Measurements from ENCODE around the gene RTEL1. TPM values are rescaled to one million over a fixed set of nuclear protein-coding genes. Genes with fewer than 3 reads are reported as not detected.
"Not testable (repeated sequence)": the region's sequence is repeated elsewhere in the genome, so short reads cannot be mapped to it uniquely, and the experiment has no call there.

RTEL1 gene
- polyA plus RNA-seq, 2 donors = 8.1 to 14.5 TPM

DNA sequence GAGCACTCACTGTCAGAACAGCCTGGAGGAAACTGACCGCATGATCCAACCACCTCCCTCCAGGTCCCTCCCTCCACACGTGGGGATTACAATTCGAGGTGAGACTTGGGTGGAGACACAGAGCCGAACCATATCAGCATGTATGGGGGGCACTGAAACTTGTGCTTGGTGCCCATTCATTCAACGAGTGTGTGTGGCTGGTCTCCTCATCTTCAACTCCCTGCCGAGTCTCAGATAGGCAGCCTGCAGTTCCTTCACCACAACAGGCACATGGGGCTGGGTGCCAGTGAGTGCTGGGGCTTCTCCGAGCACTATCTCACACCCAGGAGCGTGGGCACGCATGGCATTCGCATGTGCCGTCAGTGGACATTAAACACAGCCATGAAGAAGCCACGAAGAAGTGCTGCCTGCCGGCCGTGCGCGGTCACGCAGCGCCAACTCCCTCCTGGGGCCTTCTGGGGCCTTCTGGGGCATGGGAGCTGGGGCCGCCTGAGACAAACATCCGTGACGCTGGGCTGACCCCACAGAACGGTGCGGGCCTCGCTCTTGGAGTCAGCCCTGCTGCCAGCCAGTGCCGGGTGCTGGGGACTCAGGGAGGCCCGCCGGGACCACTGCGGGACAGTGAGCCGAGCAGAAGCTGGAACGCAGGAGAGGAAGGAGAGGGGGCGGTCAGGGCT lies 714 bp upstream of the RTEL1 start:
- Histone ChIP-seq H3K4me3 (ENCODE audit: low read depth in 1 of 2, low read length in 2 of 2) (peak overlapping the region; percentile 83 to 88), H3K36me3 (ENCODE audit: control insufficient read depth in 2 of 2, insufficient read depth in 2 of 2, low read length in 1 of 2) (peaks cover under 1 to 12% of the 10 kb centered on the region in 2 donors), H3K4me1 (ENCODE audit: control insufficient read depth in 2 of 2, insufficient read depth in 2 of 2, low read length in 1 of 2) (peaks cover 11 to 22% of the 10 kb centered on the region in 2 donors), H3K9me3 (ENCODE audit: control insufficient read depth in 2 of 2, insufficient read depth in 1 of 2, low read depth in 1 of 2, low read length in 1 of 2) (no peaks in the 10 kb centered on the region), H3K27me3 (ENCODE audit: control insufficient read depth in 1 of 2, insufficient read depth in 2 of 2, low read length in 2 of 2) (no peaks in the 10 kb centered on the region), H3K27ac (ENCODE audit: low read depth in 2 of 2, low read length in 1 of 2) (peak overlapping the region; percentile 83 to 86)
- 48 to 53% methylated on average over 31 of the region's 31 CpGs for WGBS, 2 donors

DNA sequence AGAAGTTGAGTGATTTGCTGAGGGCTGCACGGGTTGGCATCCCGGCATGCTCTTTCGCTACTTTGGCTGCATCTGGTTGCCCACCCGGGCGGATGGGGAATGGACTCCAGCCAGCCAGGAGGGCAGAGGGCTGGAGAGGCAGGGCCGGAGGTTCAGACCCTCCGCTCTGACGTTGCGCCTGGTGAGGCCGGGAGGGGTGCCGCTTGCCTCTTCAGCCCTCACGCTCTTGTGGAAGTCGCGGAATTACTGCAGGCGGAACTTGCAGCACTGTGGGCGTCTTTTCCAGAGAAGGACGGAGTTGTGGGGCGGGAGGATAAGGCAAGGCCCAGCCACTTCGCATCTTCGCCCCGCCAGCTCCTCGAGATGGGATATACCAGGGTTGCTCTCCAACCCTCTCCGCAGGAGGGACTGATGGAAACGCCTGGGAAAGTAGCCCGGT lies 656 bp downstream of the RTEL1 start:
- Histone ChIP-seq H3K36me3 (ENCODE audit: control insufficient read depth in 2 of 2, insufficient read depth in 2 of 2, low read length in 1 of 2) (peaks cover 3 to 23% of the 10 kb centered on the region in 2 donors), H3K27me3 (ENCODE audit: control insufficient read depth in 1 of 2, insufficient read depth in 2 of 2, low read length in 2 of 2) (no peaks in the 10 kb centered on the region), H3K9me3 (ENCODE audit: control insufficient read depth in 2 of 2, insufficient read depth in 1 of 2, low read depth in 1 of 2, low read length in 1 of 2) (no peaks in the 10 kb centered on the region), H3K4me1 (ENCODE audit: control insufficient read depth in 2 of 2, insufficient read depth in 2 of 2, low read length in 1 of 2) (peaks cover under 1 to 18% of the 10 kb centered on the region in 2 donors), H3K27ac (ENCODE audit: low read depth in 2 of 2, low read length in 1 of 2) (peak overlapping the region; percentile 83 to 86), H3K4me3 (ENCODE audit: low read depth in 1 of 2, low read length in 2 of 2) (peak overlapping the region; percentile 83 to 88)
- WGBS, 2 donors = 1 to 2% methylated on average over 25 of the region's 25 CpGs

DNA sequence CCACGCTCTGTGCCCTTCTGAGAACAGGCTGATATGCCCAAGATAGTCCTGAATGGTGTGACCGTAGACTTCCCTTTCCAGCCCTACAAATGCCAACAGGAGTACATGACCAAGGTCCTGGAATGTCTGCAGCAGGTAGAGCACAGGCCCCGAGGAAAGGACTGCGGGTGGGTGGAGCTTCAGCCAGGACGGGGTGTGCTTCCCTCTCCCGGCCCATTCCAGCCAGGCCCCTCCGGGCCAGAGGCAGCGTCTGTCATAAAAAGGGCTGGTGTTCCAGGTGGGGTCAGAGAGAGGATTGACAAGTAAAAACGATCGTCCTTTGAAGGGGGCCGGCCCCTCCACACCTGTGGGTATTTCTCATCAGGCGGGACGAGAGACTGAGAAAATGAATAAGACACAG lies 1.3 kb downstream of the RTEL1 start:
- H3K27me3 ChIP-seq (ENCODE audit: control insufficient read depth in 1 of 2, insufficient read depth in 2 of 2, low read length in 2 of 2) = no peaks in the 10 kb centered on the region
- peaks cover 3 to 26% of the 10 kb centered on the region in 2 donors for H3K36me3 ChIP-seq (ENCODE audit: control insufficient read depth in 2 of 2, insufficient read depth in 2 of 2, low read length in 1 of 2)
- no peaks in the 10 kb centered on the region for H3K9me3 ChIP-seq (ENCODE audit: control insufficient read depth in 2 of 2, insufficient read depth in 1 of 2, low read depth in 1 of 2, low read length in 1 of 2)
- H3K4me3 ChIP-seq (ENCODE audit: low read depth in 1 of 2, low read length in 2 of 2) = peak overlapping the region; percentile 83 to 88
- 60 to 64% methylated on average over 13 of the region's 13 CpGs for WGBS, 2 donors
- peak overlapping the region in 1 of 2 donors; percentile 86 for H3K27ac ChIP-seq (ENCODE audit: low read depth in 2 of 2, low read length in 1 of 2)
- H3K4me1 ChIP-seq (ENCODE audit: control insufficient read depth in 2 of 2, insufficient read depth in 2 of 2, low read length in 1 of 2) = peaks cover 0 to 18% of the 10 kb centered on the region in 2 donors

DNA sequence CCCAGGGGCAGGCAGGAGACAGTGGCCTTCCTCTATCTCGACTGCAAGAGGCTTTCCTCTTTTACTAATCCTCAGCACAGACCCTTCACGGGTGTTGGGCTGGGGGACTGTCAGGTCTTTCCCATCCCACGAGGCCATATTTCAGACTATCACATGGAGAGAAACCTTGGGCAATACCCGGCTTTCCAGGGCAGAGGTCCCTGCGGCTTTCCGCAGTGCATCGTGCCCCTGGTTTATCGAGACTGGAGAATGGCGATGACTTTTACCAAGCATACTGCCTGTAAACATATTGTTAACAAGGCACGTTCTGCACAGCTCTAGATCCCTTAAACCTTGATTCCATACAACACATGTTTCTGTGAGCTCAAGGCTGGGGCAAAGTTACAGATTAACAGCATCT lies 2.1 kb downstream of the RTEL1 start:
- H3K36me3 ChIP-seq (ENCODE audit: control insufficient read depth in 2 of 2, insufficient read depth in 2 of 2, low read length in 1 of 2) = peaks cover 3 to 31% of the 10 kb centered on the region in 2 donors
- 85 to 89% methylated on average over 10 of the region's 10 CpGs for WGBS, 2 donors
- H3K4me3 ChIP-seq (ENCODE audit: low read depth in 1 of 2, low read length in 2 of 2); H3K27ac ChIP-seq (ENCODE audit: low read depth in 2 of 2, low read length in 1 of 2); H3K27me3 ChIP-seq (ENCODE audit: control insufficient read depth in 1 of 2, insufficient read depth in 2 of 2, low read length in 2 of 2); H3K9me3 ChIP-seq (ENCODE audit: control insufficient read depth in 2 of 2, insufficient read depth in 1 of 2, low read depth in 1 of 2, low read length in 1 of 2): not testable (repeated sequence)
- H3K4me1 ChIP-seq (ENCODE audit: control insufficient read depth in 2 of 2, insufficient read depth in 2 of 2, low read length in 1 of 2) = peaks cover 0 to 18% of the 10 kb centered on the region in 2 donors

DNA sequence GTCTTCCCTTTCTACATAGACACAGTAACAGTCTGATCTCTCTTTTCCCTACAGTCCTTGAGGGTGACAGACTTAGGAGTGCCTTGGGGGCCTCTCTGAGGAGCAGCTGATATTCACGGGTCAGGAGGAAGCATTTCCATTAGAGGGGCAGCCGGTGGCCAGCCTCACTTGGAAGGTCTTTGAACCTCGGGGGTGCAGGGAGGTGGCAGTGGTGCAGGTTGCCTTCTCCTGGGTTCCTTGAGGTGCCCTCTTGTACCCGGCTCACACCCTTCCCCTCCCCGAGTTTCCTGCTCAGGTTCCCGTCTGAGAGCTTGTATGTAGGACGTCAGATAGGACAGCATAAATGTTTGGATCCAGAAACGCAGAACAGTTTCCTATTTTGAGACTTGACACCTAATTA lies 2.5 kb downstream of the RTEL1 start:
- Histone ChIP-seq H3K27me3 (ENCODE audit: control insufficient read depth in 1 of 2, insufficient read depth in 2 of 2, low read length in 2 of 2) (no peaks in the 10 kb centered on the region), H3K36me3 (ENCODE audit: control insufficient read depth in 2 of 2, insufficient read depth in 2 of 2, low read length in 1 of 2) (peaks cover 3 to 33% of the 10 kb centered on the region in 2 donors), H3K4me3 (ENCODE audit: low read depth in 1 of 2, low read length in 2 of 2) (no peak overlapping the region), H3K27ac (ENCODE audit: low read depth in 2 of 2, low read length in 1 of 2) (no peak overlapping the region), H3K4me1 (ENCODE audit: control insufficient read depth in 2 of 2, insufficient read depth in 2 of 2, low read length in 1 of 2) (peaks cover 0 to 18% of the 10 kb centered on the region in 2 donors), H3K9me3 (ENCODE audit: control insufficient read depth in 2 of 2, insufficient read depth in 1 of 2, low read depth in 1 of 2, low read length in 1 of 2) (no peaks in the 10 kb centered on the region)
- WGBS, 2 donors = 84 to 89% methylated on average over 8 of the region's 8 CpGs

DNA sequence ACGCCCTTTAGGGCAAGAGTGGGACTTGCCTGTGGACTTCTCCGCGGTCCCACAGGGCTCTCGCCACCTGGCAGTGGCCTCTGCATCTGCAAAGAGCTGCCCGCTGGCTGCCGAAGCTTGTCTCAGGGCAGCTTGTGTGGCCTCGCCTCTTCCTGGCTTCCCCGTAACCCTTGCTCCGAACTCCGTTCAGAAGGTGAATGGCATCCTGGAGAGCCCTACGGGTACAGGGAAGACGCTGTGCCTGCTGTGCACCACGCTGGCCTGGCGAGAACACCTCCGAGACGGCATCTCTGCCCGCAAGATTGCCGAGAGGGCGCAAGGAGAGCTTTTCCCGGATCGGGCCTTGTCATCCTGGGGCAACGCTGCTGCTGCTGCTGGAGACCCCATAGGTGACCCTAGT lies 3.0 kb downstream of the RTEL1 start:
- H3K27me3 ChIP-seq (ENCODE audit: control insufficient read depth in 1 of 2, insufficient read depth in 2 of 2, low read length in 2 of 2) = no peaks in the 10 kb centered on the region
- WGBS, 2 donors = 95 to 96% methylated on average over 22 of the region's 22 CpGs
- no peak overlapping the region for H3K27ac ChIP-seq (ENCODE audit: low read depth in 2 of 2, low read length in 1 of 2)
- H3K9me3 ChIP-seq (ENCODE audit: control insufficient read depth in 2 of 2, insufficient read depth in 1 of 2, low read depth in 1 of 2, low read length in 1 of 2) = no peaks in the 10 kb centered on the region
- peaks cover 3 to 34% of the 10 kb centered on the region in 2 donors for H3K36me3 ChIP-seq (ENCODE audit: control insufficient read depth in 2 of 2, insufficient read depth in 2 of 2, low read length in 1 of 2)
- no peak overlapping the region for H3K4me3 ChIP-seq (ENCODE audit: low read depth in 1 of 2, low read length in 2 of 2)
- peaks cover 0 to 18% of the 10 kb centered on the region in 2 donors for H3K4me1 ChIP-seq (ENCODE audit: control insufficient read depth in 2 of 2, insufficient read depth in 2 of 2, low read length in 1 of 2)

DNA sequence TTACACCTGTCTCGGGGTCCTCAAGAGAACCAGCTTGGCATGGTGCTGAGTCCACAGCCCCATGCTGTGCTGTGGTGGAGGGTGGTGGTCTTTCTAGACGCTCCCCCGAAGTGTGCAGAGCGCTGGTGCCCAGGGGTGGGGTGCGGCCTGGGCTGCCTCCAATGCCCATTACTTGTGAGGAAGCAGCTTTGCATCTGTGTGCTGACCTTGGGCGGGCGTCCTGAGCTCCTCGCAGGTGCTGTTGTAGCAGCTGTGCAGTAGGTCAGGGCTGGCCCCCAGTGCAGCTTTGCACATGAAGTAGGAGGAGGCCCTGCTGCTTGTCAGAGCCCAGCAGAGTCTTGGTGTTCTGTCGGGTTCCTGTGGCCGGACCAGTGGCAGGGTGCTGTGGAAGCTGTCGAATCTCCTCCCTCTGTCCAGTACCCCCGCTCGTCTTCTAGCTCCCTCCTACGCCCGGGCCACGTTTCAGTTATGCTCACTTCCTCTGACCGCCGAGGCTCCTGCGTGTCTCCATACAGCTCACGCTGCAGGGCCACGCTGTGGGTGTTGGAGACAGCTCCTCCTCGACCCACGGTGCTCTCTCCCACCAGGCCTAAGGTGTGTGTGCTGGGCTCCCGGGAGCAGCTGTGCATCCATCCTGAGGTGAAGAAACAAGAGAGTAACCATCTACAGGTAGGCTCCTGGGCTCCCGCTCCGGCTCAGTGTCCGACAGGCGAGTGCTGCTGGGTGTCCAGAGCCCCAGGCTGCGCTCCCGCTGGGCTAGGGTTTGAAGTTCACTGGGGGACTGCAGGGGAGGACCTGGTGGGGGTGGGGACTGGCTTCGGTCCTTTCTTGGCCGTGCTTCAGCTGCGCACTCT lies 4.1 kb downstream of the RTEL1 start:
- Histone ChIP-seq H3K27me3 (ENCODE audit: control insufficient read depth in 1 of 2, insufficient read depth in 2 of 2, low read length in 2 of 2) (no peaks in the 10 kb centered on the region), H3K36me3 (ENCODE audit: control insufficient read depth in 2 of 2, insufficient read depth in 2 of 2, low read length in 1 of 2) (peaks cover 3 to 38% of the 10 kb centered on the region in 2 donors), H3K4me1 (ENCODE audit: control insufficient read depth in 2 of 2, insufficient read depth in 2 of 2, low read length in 1 of 2) (peaks cover 0 to 16% of the 10 kb centered on the region in 2 donors), H3K4me3 (ENCODE audit: low read depth in 1 of 2, low read length in 2 of 2) (no peak overlapping the region), H3K27ac (ENCODE audit: low read depth in 2 of 2, low read length in 1 of 2) (no peak overlapping the region), H3K9me3 (ENCODE audit: control insufficient read depth in 2 of 2, insufficient read depth in 1 of 2, low read depth in 1 of 2, low read length in 1 of 2) (no peaks in the 10 kb centered on the region)
- 95% methylated on average over 33 of the region's 33 CpGs for WGBS, 2 donors

DNA sequence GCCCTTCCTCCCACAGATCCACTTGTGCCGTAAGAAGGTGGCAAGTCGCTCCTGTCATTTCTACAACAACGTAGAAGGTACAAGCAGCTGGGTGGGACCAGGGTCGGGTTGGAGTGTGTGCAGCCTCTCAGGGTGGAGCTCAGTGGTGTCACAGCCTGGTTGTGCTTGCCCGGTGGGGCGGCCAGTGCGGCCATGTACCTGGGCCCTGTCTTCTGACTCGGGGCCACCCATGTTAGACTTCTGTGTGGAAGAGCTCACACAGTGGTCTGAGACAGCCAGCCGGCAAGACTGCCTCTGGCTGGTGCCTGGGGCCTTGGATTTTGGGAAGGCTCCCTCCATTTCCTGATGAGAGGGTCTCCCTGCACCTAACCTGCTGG lies 4.7 kb downstream of the RTEL1 start:
- Histone ChIP-seq H3K36me3 (ENCODE audit: control insufficient read depth in 2 of 2, insufficient read depth in 2 of 2, low read length in 1 of 2) (peaks cover 3 to 44% of the 10 kb centered on the region in 2 donors), H3K4me1 (ENCODE audit: control insufficient read depth in 2 of 2, insufficient read depth in 2 of 2, low read length in 1 of 2) (peaks cover 0 to 10% of the 10 kb centered on the region in 2 donors), H3K9me3 (ENCODE audit: control insufficient read depth in 2 of 2, insufficient read depth in 1 of 2, low read depth in 1 of 2, low read length in 1 of 2) (no peaks in the 10 kb centered on the region), H3K27me3 (ENCODE audit: control insufficient read depth in 1 of 2, insufficient read depth in 2 of 2, low read length in 2 of 2) (no peaks in the 10 kb centered on the region), H3K4me3 (ENCODE audit: low read depth in 1 of 2, low read length in 2 of 2) (no peak overlapping the region), H3K27ac (ENCODE audit: low read depth in 2 of 2, low read length in 1 of 2) (no peak overlapping the region)
- WGBS, 2 donors = 89 to 94% methylated on average over 9 of the region's 9 CpGs

DNA sequence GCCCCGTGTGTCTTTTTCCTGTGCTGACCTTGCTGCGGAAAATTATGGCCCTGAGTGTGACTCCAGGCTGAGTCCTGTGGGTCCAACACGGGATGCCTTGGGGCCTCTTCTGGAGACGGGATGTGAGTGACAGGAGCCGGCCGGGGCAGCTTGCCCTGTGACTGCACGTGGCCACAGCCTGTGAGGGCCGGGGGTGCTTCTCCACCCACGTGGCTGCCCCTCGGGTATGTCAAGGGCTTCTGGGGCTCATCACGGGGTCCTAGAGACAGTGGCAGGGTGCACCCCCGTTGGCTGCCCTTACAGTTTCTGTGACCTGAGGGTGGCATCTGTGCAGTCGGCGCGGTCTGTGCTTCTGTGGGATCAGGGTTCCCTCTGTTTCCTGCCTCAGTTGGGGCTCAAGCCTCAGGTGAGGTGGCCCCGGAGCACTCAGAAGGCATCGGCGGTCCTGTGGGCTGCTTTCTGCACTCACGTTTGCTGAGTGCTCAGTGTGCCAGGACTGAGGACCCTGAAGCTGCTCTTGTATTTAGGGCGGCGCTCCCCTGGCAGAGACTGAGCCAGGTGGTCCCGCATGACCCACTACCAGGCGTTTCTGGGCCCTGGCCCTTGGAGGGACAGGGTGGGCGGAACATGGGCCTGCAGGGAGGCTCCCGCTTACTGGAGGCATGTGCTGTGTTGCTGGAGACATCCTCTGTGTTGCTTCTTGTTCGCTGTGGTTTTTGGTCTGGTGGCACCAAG lies 5.4 kb downstream of the RTEL1 start:
- peaks cover 0 to 8% of the 10 kb centered on the region in 2 donors for H3K4me1 ChIP-seq (ENCODE audit: control insufficient read depth in 2 of 2, insufficient read depth in 2 of 2, low read length in 1 of 2)
- H3K9me3 ChIP-seq (ENCODE audit: control insufficient read depth in 2 of 2, insufficient read depth in 1 of 2, low read depth in 1 of 2, low read length in 1 of 2) = no peaks in the 10 kb centered on the region
- H3K36me3 ChIP-seq (ENCODE audit: control insufficient read depth in 2 of 2, insufficient read depth in 2 of 2, low read length in 1 of 2) = peaks cover 6 to 51% of the 10 kb centered on the region in 2 donors
- H3K4me3 ChIP-seq (ENCODE audit: low read depth in 1 of 2, low read length in 2 of 2) = no peak overlapping the region
- no peak overlapping the region for H3K27ac ChIP-seq (ENCODE audit: low read depth in 2 of 2, low read length in 1 of 2)
- 93% methylated on average over 26 of the region's 26 CpGs for WGBS, 2 donors
- no peaks in the 10 kb centered on the region for H3K27me3 ChIP-seq (ENCODE audit: control insufficient read depth in 1 of 2, insufficient read depth in 2 of 2, low read length in 2 of 2)
